ENCODE data around the gene ZBTB20. TPM values are rescaled to one million over a fixed set of nuclear protein-coding genes. Genes with fewer than 3 reads are reported as not detected.

ZBTB20 gene
- total RNA-seq, 1 donor from 2014 or later: 21.4 TPM

DNA sequence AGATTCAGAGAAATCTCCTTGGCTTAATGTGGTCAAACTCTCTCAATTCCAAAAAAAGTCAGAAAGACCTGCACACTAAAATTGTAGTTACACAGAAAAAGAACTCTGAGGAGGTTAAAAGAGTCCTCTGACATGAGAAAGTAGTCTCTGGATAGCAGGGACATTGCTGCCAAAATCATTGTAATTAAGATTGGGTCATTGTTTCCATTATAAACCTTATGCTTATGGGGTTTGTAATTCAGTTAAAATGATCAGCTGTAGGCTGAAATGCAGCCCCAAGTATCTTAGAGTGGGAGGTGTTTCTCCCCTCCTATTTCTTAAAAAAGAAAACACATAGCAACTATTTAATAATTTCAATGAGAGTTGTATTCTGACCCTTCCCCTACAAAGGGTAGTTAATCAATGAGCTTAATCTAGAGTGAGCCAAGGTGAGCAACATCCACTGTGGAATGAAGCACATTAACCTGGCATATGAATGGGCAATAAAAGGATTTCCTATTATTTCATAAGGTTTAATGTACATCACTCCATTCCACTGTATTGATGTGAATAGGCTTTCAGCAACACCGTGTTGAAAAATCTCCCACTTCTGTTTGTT, 446.4 kb downstream of the ZBTB20 start:
- no peak overlapping the region for H3K4me2 ChIP-seq (ENCODE audit: low read length)
- Mint-ChIP-seq H3K36me3 (ENCODE audit: low read depth, unreplicated experiment) (no peaks in the 10 kb centered on the region), H3K27ac (ENCODE audit: unreplicated experiment) (no peak overlapping the region), H3K4me3 (ENCODE audit: unreplicated experiment) (no peak overlapping the region), H3K27me3 (ENCODE audit: low read depth, unreplicated experiment) (no peaks in the 10 kb centered on the region), H3K4me1 (ENCODE audit: low read depth, unreplicated experiment) (peaks cover 6% of the 10 kb centered on the region), H3K9me3 (ENCODE audit: unreplicated experiment) (no peaks in the 10 kb centered on the region)
- H3K36me3 ChIP-seq (ENCODE audit: insufficient read depth, low read length): no peaks in the 10 kb centered on the region
- H3K9me3 ChIP-seq (ENCODE audit: insufficient read depth, low read depth, low read length): no peaks in the 10 kb centered on the region
- no peaks in the 10 kb centered on the region for H3K27me3 ChIP-seq (ENCODE audit: insufficient read depth, low read length)
- peak; percentile 43 for FAIRE-seq
- no peaks in the 10 kb centered on the region for H4K20me1 ChIP-seq (ENCODE audit: insufficient read depth, low read length)
- TF ChIP-seq EZH2 (IDR thresholded peaks at IDR 0.05; ENCODE audit: insufficient read depth, low read length): no peak
- TF ChIP-seq, protein P1, sequence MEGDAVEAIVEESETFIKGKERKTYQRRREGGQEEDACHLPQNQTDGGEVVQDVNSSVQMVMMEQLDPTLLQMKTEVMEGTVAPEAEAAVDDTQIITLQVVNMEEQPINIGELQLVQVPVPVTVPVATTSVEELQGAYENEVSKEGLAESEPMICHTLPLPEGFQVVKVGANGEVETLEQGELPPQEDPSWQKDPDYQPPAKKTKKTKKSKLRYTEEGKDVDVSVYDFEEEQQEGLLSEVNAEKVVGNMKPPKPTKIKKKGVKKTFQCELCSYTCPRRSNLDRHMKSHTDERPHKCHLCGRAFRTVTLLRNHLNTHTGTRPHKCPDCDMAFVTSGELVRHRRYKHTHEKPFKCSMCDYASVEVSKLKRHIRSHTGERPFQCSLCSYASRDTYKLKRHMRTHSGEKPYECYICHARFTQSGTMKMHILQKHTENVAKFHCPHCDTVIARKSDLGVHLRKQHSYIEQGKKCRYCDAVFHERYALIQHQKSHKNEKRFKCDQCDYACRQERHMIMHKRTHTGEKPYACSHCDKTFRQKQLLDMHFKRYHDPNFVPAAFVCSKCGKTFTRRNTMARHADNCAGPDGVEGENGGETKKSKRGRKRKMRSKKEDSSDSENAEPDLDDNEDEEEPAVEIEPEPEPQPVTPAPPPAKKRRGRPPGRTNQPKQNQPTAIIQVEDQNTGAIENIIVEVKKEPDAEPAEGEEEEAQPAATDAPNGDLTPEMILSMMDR (IDR thresholded peaks at IDR 0.05; ENCODE audit: insufficient read depth, low read depth, low read length): no peak
- no peak overlapping the region for H3K9ac ChIP-seq (ENCODE audit: low read length)
- H3K4me3 ChIP-seq (ENCODE audit: insufficient read depth, low read depth, low read length): no peak overlapping the region
- no peak for DNase-seq (ENCODE audit: low read depth)
- H3K4me1 ChIP-seq (ENCODE audit: insufficient read depth, low read length): no peaks in the 10 kb centered on the region
- no peaks in the 10 kb centered on the region for H3K79me2 ChIP-seq (ENCODE audit: insufficient read depth, low read length)
- H2AFZ ChIP-seq (ENCODE audit: low read depth, low read length): no peak overlapping the region
- H3K27ac ChIP-seq (ENCODE audit: low read depth, low read length): no peak overlapping the region

DNA sequence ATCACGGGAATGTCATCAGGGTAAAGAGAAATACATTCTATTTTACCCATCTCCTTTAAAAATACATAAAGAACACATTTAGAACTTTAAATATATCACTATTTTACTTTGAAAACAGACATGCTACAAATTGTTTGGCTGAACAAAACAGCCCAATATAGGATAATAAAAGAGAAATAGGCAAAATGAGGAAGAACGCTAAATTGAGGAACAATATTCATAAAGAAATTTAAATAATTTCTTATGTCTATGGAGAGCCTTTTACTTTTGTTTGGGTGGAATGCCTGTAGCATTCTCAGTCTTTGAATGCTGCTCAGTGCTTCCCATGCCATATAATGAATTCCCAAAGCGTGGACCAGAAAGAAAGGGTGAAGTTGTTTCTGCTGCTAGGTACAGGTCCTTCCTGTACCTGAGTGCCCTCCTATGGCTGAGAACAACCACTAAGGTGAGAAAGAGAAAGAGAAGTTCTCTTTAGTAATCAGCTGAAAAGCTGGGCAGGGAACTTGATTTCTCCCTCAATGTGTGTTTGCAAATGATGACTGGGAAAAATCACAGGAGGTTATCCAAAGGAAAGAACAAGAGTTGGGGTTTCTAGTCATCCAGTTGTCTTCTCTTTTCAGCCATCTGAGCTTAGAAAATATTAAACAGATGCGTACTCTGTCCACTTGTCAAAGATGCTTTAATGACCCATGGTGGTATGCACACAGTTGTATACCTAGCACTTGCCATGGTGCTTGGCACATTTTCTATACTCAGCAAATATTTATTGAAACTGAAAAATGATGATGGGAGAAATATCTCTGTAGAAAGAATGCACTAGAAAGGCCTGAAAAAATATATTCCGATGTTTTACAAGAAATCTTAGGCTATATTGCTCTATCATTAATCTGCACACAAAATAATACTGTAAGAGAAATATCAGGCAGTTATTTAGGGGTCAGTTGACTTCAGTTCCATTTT, 448.7 kb downstream of the ZBTB20 start:
- TF ChIP-seq, protein P1 (IDR thresholded peaks at IDR 0.05; ENCODE audit: insufficient read depth, low read depth, low read length): no peak

More for the DNA sequence above, 448.7 kb downstream of the ZBTB20 start:
- DNase-seq (ENCODE audit: low read depth) (no peak), FAIRE-seq (no peak)
- no peaks in the 10 kb centered on the region for H3K27me3 Mint-ChIP-seq (ENCODE audit: low read depth, unreplicated experiment)
- no peaks in the 10 kb centered on the region for H3K4me1 Mint-ChIP-seq (ENCODE audit: low read depth, unreplicated experiment)
- Histone ChIP-seq H3K9me3 (ENCODE audit: insufficient read depth, low read depth, low read length) (no peaks in the 10 kb centered on the region), H4K20me1 (ENCODE audit: insufficient read depth, low read length) (no peaks in the 10 kb centered on the region), H2AFZ (ENCODE audit: low read depth, low read length) (no peak overlapping the region), H3K4me2 (ENCODE audit: low read length) (no peak overlapping the region), H3K27ac (ENCODE audit: low read depth, low read length) (no peak overlapping the region), H3K9ac (ENCODE audit: low read length) (no peak overlapping the region), H3K27me3 (ENCODE audit: insufficient read depth, low read length) (no peaks in the 10 kb centered on the region), H3K79me2 (ENCODE audit: insufficient read depth, low read length) (no peaks in the 10 kb centered on the region), H3K4me3 (ENCODE audit: insufficient read depth, low read depth, low read length) (no peak overlapping the region), H3K36me3 (ENCODE audit: insufficient read depth, low read length) (no peaks in the 10 kb centered on the region), H3K4me1 (ENCODE audit: insufficient read depth, low read length) (no peaks in the 10 kb centered on the region)
- H3K36me3 Mint-ChIP-seq (ENCODE audit: low read depth, unreplicated experiment): no peaks in the 10 kb centered on the region
- no peak overlapping the region for H3K4me3 Mint-ChIP-seq (ENCODE audit: unreplicated experiment)
- no peak overlapping the region for H3K27ac Mint-ChIP-seq (ENCODE audit: unreplicated experiment)
- H3K9me3 Mint-ChIP-seq (ENCODE audit: unreplicated experiment): no peaks in the 10 kb centered on the region
